GM18907 (cell line): Measurements from ENCODE around the gene MPZL2.

ENCODE experiments used
- ATAC-seq: cut with Tn5 transposase; IDR thresholded peaks from one replicate; pipeline ENCODE4 v1.9.1; 2021; ENCODE audit warnings: mild to moderate bottlenecking, moderate library complexity; ENCODE audit not compliant: unreplicated experiment

MPZL2 gene

GRCh38 chr11:118243993-118244762, 19.9 kb downstream of the MPZL2 start:
- no peak for ATAC-seq

DNA sequence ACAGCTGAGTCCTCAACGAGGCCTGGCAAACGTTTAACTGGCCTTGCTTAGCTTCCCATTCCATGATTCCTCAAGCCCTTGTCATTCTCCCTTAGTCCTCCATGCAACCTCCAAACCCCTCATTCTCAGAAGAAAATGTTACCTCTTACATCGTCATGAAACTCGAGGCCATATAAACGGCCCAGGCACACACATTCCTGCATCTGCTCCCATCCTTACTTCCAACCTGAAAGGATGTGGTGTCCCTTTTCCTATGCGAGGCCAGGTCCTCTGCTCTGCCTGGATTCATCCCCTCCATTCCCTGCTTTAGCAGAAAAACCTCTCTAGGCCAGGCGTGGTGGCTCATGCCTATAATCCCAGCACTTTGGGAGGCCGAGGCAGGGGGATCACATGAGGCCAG, 20.9 kb downstream of the MPZL2 start:
- ATAC-seq, result no peak

DNA sequence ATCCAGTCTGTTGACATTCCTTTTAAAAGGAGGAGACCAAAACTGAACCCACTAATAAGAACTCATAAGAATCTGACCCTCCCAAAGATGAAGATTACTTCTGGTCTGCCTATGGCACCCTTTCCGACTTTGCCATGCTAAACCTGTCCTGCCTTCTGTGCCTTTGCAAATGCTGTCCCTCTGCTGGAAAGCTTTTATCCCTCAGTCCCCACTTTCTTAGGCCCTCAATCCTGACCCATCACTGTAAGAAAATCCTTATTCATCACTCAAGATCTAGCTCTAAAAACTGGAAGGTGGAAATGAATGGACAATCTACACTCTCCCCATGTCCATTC, 22.4 kb downstream of the MPZL2 start:
- ATAC-seq, result peak; percentile 7

- ATAC-seq, result peak; percentile 87
Measured at GRCh38 chr11:118240999-118241763, 22.9 kb downstream of the MPZL2 start.

- ATAC-seq, result no peak
Measured at GRCh38 chr11:118239509-118240205, 24.4 kb downstream of the MPZL2 start.

GRCh38 chr11:118238929-118239328, 25.2 kb downstream of the MPZL2 start:
- no peak for ATAC-seq

DNA sequence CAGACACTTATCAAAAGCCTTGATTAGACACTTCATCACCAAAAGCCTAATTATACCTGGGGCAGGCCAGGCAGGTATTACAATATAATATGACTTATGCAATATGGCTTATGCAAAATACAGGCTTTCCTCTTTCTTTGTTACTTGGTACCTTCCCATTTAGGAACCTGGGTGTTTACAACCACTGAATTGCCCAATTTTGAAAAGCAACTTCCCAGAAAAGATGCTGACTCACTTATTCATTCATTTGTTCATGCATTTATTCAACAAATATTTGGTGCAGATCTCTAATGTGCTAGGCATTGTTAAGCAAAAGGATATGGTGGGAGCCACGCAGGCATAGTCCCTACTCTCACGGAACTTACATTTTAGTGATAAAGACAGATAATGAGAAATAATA, 25.7 kb downstream of the MPZL2 start:
- ATAC-seq, result no peak

DNA sequence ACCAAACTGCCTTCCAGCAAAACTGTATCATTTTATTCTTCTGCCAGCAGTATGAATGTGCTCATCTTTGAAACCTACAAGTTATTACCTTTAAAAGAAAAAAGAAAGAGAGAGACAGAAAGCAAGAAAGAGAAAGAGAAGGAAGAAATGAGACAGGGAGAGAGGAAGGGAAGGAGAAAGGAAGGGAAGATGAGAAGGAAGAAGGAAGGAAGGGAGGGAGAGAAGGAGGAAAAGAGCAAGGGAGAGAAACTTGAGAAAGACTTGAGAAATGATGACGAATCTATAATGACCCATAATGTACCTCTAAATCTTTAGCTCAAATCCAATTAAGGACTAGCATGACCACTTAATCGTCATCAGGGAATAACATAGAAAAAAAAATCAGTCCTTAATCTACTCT, 27.9 kb downstream of the MPZL2 start:
- ATAC-seq, result no peak

DNA sequence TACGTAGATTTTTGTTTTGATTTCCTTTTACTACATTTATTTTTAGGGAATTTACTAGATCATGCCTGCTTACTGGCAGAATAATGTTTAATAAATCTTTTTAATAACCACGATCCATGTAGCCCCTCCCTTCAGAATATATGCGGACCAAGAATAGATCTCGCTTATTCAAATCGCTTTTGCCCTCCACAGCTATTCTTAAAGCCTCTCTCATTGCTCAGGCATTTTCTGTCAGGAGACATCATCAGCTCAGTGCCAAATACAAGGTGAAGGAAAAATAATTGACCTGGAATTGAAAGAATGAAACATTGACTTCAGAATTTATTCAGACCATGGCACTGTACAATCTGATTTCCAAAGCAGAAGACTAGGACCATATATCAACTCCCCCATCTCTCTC, 29.3 kb downstream of the MPZL2 start:
- no peak for ATAC-seq

DNA sequence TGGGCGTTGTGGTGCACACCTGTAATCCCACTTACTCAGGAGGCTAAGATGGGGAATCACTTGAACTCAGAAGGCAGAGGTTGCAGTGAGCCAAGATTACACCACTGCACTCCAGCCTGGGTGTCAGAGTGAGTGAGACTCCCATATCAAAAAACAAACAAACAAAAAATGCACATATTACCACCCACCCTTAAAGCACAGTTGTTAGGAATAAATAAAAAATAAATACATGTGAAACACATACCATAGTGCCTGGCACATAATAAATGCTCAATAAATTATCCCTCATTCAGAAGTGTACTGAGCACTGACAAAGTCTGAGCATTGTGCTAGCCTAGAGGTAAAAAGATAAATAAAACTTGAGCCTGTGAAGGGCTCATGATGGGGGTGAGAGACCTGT, 30.2 kb downstream of the MPZL2 start:
- no peak for ATAC-seq

GRCh38 chr11:118233377-118233776, 30.7 kb downstream of the MPZL2 start:
- ATAC-seq, result no peak

DNA sequence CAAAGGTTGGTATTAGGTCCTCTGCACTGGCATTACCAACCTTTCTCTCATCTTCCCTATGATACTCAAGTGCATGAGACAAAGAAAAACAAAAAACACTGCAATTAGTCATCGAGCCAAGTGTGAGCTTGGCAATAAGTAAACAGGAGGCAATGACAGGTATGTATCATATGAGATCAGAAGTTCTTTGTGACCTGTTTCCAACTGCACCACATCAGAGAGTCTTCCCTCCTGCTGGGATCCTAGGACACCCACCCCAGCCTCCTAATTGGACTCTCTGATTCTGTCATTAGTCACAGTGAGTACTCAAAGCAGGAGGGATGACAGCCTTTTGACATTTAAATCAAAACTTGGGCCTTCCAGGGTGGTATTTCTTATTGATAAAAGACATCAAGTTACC, 31.4 kb downstream of the MPZL2 start:
- ATAC-seq, result no peak

DNA sequence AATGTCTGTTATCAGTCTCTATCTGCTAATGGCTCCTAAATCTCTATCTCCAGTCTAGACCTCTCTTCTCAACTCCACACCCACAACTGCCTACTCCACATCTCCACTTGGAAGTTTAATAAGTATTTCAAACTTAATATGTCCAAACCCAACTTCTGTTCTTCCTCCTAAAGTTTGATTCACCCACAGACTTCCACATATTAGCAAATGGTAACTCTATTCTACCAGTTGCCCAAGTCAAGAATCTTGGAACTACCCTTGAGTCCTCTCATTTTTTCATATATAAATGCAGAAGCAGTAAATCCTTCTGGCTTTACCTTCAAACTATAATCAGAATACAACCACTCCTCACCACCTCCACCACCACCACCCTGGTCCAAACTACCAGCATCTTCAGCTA, 32.6 kb downstream of the MPZL2 start:
- no peak for ATAC-seq

GRCh38 chr11:118230088-118230487, 34.0 kb downstream of the MPZL2 start:
- ATAC-seq, result no peak

DNA sequence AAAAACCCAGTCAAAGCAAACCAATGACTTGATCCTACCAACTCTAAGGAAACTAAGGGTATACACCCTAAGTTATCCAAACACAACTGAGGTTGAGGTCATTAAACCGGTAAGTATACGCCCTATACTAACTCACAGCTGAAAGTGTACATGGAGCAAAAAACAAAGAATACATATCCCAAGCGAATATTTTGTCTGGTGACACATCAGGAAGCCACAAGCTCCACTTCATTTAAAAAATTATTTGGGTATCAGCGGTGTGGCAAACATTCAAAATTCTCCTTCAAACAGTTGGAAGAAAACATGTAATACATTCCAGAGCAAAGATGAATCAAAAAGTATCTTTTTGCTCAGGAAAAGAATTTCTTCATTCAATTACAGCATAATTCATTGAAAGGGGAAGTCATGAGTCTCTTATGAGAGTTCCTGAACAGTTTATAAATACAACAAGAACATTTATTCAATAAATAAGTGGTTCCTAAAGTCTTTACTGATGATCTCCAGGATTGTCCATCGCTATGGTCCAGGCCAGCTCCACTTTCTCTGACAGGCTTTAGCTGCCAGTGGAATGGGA, 34.7 kb downstream of the MPZL2 start:
- no peak for ATAC-seq

- ATAC-seq, result peak; percentile 63
Measured at GRCh38 chr11:118227865-118228785, 36.0 kb downstream of the MPZL2 start.

DNA sequence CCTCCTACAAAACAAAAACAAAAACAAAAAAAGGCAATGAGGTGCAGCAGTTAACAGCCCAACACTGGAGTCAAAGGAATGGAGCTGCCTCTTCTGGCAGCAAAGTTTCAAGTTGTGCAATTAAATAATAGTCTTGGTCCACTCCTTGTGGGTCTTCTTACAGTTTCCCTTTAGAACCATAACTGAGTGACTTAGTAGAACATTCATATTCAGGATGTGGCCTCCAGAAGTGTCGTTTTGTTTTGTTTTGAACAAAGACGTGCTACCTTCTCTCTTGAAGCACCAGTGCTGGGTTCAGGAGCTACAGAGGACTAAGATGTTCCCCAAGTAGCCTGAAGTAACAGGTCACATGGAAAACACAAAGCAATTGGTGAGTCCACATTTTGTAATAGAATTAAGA, 37.3 kb downstream of the MPZL2 start:
- ATAC-seq, result no peak

GRCh38 chr11:118226296-118226695, 37.8 kb downstream of the MPZL2 start:
- no peak for ATAC-seq

GRCh38 chr11:118224511-118225188, 39.4 kb downstream of the MPZL2 start, which contains the start of gene JAML:
JAML (minus strand) TSS chr11:118225011; CDS start chr11:118214866, 10,145 bp downstream.
- peak; percentile 41 for ATAC-seq

DNA sequence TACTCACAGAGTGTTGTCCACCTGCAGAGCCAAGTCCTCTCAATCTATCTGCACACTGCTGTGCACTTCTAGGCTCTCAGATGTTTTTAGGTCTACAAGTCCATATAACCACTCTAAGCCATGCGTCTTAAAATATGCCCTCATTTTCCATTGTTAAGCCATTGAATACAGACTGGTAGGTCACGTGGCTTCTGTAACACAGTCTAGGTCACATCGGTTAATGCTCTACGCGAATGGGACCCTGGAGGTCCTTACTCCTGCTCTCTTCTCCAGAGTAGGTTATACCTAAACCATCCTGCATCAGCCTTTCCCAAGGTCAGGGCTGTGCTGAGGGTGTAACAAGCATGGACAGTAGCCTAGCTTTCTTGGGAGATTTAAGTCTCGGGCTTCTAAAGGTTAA, 40.1 kb downstream of the MPZL2 start:
- ATAC-seq, result no peak
